ENCODE data around the gene ARHGEF19.

ARHGEF19 gene

DNA sequence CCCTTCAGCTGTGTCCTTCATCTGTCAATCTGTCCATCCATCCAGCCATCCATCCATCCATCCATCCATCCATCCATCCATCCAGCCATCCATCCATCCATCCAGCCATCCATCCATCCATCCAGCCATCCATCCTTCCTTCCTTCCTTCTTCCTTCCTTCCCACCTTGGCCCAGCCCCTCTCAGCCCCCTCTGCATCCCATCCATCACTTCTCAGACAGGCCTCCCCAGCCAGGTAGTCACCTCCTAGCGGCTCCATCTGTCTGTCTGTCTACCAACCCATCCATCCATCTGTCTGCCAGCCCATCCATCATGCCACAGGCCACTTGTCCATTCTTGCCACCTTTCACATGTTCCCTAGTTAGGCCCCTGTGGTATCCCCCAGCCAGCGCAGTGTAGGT is 46.3 kb downstream of the ARHGEF19 start:
- no peak overlapping the region for H4K8ac ChIP-seq (ENCODE audit: low read depth, low read length)
- no peak overlapping the region for H2BK12ac ChIP-seq (ENCODE audit: low read length)
- peaks cover 10 to 18% of the 10 kb centered on the region in 2 experiments for H3K4me1 ChIP-seq (ENCODE audit: control insufficient read depth in 1 of 2, insufficient read depth in 2 of 2, low read length in 2 of 2)
- H2AK5ac ChIP-seq (ENCODE audit: low read length), result no peak overlapping the region
- H2BK5ac ChIP-seq (ENCODE audit: low read depth, low read length, poor library complexity), result no peak overlapping the region
- no peak overlapping the region for H3K4me3 ChIP-seq (ENCODE audit: low read depth, low read length)
- no peak overlapping the region for H3K27ac ChIP-seq (ENCODE audit: low read depth, low read length)
- no peak overlapping the region for H3K4ac ChIP-seq (ENCODE audit: low read depth, low read length)
- no peak overlapping the region for H3K23ac ChIP-seq (ENCODE audit: low read length)
- no peaks in the 10 kb centered on the region for H3K79me2 ChIP-seq (ENCODE audit: control insufficient read depth, insufficient read depth, low read length, poor library complexity)
- no peak overlapping the region for H4K12ac ChIP-seq (ENCODE audit: low read depth, low read length)
- H2BK120ac ChIP-seq (ENCODE audit: insufficient read depth, low read length, poor library complexity), result no peak overlapping the region
- no peak overlapping the region for H4K91ac ChIP-seq (ENCODE audit: low read depth, low read length)
- no peak for DNase-seq
- WGBS (ENCODE audit: extremely low coverage, insufficient coverage, insufficient read length), result no CpG with 5 or more reads among the region's 2 CpGs
- no peak overlapping the region for H2AFZ ChIP-seq (ENCODE audit: insufficient read depth, low read length, poor library complexity)
- H3K14ac ChIP-seq (ENCODE audit: low read length), result no peak overlapping the region
- H3K79me1 ChIP-seq (ENCODE audit: low read length), result peaks cover 4% of the 10 kb centered on the region
- H3K36me3 ChIP-seq (ENCODE audit: control insufficient read depth in 1 of 2, insufficient read depth in 2 of 2, low read length in 2 of 2), result no peaks in the 10 kb centered on the region
- H3K9me3 ChIP-seq (ENCODE audit: insufficient read depth, low read depth, low read length), result no peaks in the 10 kb centered on the region
- no peak overlapping the region for H3K18ac ChIP-seq (ENCODE audit: low read length)
- H3K4me2 ChIP-seq (ENCODE audit: low read length), result no peak overlapping the region
- no peaks in the 10 kb centered on the region for H3K27me3 ChIP-seq (ENCODE audit: insufficient read depth, low read length)
- H3K9ac ChIP-seq (ENCODE audit: low read length), result no peak overlapping the region

DNA sequence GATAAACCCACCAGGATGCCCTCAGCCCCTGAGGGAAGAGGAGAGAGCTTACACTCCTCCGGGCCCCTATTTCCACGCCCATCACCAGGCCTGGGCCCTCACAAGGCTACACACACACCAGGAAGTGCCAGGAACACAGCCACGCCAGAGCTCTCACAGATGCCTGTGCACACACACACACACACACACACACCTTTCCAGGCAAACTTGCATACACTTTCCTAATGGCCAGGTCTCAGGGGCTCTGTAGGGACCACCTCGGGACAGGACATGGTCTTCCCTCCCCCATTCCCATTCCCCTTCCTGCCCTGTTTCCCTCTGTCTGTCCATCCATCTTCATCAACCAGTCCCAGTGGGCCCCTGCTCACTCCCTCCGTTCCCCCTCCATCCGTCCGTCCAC is 46.9 kb downstream of the ARHGEF19 start:
- Histone ChIP-seq H2BK5ac (ENCODE audit: low read depth, low read length, poor library complexity) (no peak overlapping the region), H3K14ac (ENCODE audit: low read length) (no peak overlapping the region), H2AFZ (ENCODE audit: insufficient read depth, low read length, poor library complexity) (no peak overlapping the region), H3K27me3 (ENCODE audit: insufficient read depth, low read length) (no peaks in the 10 kb centered on the region), H3K27ac (ENCODE audit: low read depth, low read length) (no peak overlapping the region), H3K79me2 (ENCODE audit: control insufficient read depth, insufficient read depth, low read length, poor library complexity) (no peaks in the 10 kb centered on the region), H3K9ac (ENCODE audit: low read length) (no peak overlapping the region), H2AK5ac (ENCODE audit: low read length) (peak overlapping the region; percentile 18), H3K23ac (ENCODE audit: low read length) (no peak overlapping the region), H3K4me2 (ENCODE audit: low read length) (no peak overlapping the region), H3K4ac (ENCODE audit: low read depth, low read length) (no peak overlapping the region), H3K4me3 (ENCODE audit: low read depth, low read length) (no peak overlapping the region), H4K91ac (ENCODE audit: low read depth, low read length) (peak overlapping the region; percentile 1), H4K8ac (ENCODE audit: low read depth, low read length) (no peak overlapping the region), H4K12ac (ENCODE audit: low read depth, low read length) (no peak overlapping the region), H2BK12ac (ENCODE audit: low read length) (peak overlapping the region; percentile 51), H3K36me3 (ENCODE audit: control insufficient read depth in 1 of 2, insufficient read depth in 2 of 2, low read length in 2 of 2) (no peaks in the 10 kb centered on the region), H2BK120ac (ENCODE audit: insufficient read depth, low read length, poor library complexity) (no peak overlapping the region), H3K18ac (ENCODE audit: low read length) (no peak overlapping the region), H3K9me3 (ENCODE audit: insufficient read depth, low read depth, low read length) (no peaks in the 10 kb centered on the region), H3K79me1 (ENCODE audit: low read length) (peaks cover 4% of the 10 kb centered on the region), H3K4me1 (ENCODE audit: control insufficient read depth in 1 of 2, insufficient read depth in 2 of 2, low read length in 2 of 2) (peaks cover 10 to 18% of the 10 kb centered on the region in 2 experiments)
- no CpG with 5 or more reads among the region's 7 CpGs for WGBS (ENCODE audit: extremely low coverage, insufficient coverage, insufficient read length)
- no peak for DNase-seq

DNA sequence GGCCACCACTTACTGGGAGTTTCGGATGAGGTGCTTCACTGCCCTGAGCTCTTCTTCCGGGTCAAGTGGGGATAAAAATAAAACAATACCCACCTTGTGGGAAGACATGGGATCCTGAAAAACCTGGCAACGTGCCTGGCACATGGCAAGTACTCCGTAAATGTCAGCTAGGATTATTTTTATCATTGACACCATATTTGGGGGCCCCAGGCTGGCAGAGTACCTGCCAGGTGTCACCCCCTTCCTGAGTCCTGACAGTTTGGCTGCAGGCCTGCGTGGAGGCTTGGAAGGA is 47.4 kb downstream of the ARHGEF19 start:
- H3K4me1 ChIP-seq (ENCODE audit: control insufficient read depth in 1 of 2, insufficient read depth in 2 of 2, low read length in 2 of 2), result peaks cover 10 to 18% of the 10 kb centered on the region in 2 experiments
- H3K79me2 ChIP-seq (ENCODE audit: control insufficient read depth, insufficient read depth, low read length, poor library complexity), result no peaks in the 10 kb centered on the region
- no peak overlapping the region for H3K4me2 ChIP-seq (ENCODE audit: low read length)
- H3K4me3 ChIP-seq (ENCODE audit: low read depth, low read length), result no peak overlapping the region
- no peak overlapping the region for H2BK5ac ChIP-seq (ENCODE audit: low read depth, low read length, poor library complexity)
- no peak overlapping the region for H2AK5ac ChIP-seq (ENCODE audit: low read length)
- H2AFZ ChIP-seq (ENCODE audit: insufficient read depth, low read length, poor library complexity), result no peak overlapping the region
- no CpG with 5 or more reads among the region's 5 CpGs for WGBS (ENCODE audit: extremely low coverage, insufficient coverage, insufficient read length)
- no peaks in the 10 kb centered on the region for H3K36me3 ChIP-seq (ENCODE audit: control insufficient read depth in 1 of 2, insufficient read depth in 2 of 2, low read length in 2 of 2)
- no peak overlapping the region for H4K8ac ChIP-seq (ENCODE audit: low read depth, low read length)
- peak overlapping the region; percentile 1 for H4K91ac ChIP-seq (ENCODE audit: low read depth, low read length)
- no peak overlapping the region for H3K23ac ChIP-seq (ENCODE audit: low read length)
- no peak overlapping the region for H4K12ac ChIP-seq (ENCODE audit: low read depth, low read length)
- peak overlapping the region; percentile 54 for H2BK120ac ChIP-seq (ENCODE audit: insufficient read depth, low read length, poor library complexity)
- no peak overlapping the region for H3K4ac ChIP-seq (ENCODE audit: low read depth, low read length)
- H2BK12ac ChIP-seq (ENCODE audit: low read length), result peak overlapping the region; percentile 79
- H3K27me3 ChIP-seq (ENCODE audit: insufficient read depth, low read length), result no peaks in the 10 kb centered on the region
- H3K9me3 ChIP-seq (ENCODE audit: insufficient read depth, low read depth, low read length), result no peaks in the 10 kb centered on the region
- H3K14ac ChIP-seq (ENCODE audit: low read length), result no peak overlapping the region
- DNase-seq, result no peak
- no peak overlapping the region for H3K27ac ChIP-seq (ENCODE audit: low read depth, low read length)
- peaks cover 4% of the 10 kb centered on the region for H3K79me1 ChIP-seq (ENCODE audit: low read length)
- no peak overlapping the region for H3K9ac ChIP-seq (ENCODE audit: low read length)
- H3K18ac ChIP-seq (ENCODE audit: low read length), result no peak overlapping the region

DNA sequence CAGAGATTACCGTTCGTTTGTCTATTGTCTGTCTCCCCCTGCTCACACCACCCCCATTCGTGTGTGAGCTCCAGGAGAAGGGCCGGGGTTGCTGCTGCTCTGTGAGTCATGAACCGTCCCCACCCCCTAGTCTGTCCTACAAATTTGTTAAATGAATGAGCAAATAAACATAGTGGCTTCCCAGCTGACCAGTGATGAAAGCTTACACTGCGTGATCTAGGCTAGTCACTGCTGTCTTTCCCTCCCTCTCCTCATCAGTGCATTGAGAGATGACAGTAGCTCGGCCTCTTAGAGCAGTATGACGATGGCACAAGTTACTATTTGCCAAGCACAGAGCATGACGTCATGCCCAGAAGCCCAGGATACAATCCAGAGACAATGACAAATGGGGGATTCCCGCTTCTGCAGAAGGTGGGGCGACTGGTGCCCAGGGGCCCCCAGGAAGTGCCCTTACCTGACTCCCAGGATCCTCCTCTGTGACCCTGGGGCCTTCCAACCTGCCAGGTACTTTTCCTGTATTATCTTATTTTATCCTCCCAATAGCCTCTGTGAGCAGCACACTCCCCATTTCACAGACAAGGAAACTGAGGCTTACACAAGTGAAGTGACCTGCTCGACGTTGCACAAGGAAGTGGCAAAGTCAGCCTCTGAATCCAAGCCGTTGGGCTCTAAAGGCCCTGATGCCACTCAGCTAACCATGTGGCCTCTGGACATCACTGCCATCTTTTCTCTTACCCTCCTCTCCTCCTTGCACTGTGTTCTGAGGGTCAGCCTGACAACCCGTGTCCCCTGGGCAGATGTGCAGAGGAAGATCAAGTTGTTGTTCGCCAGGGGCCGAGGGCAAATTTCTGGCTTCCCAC is 48.0 kb downstream of the ARHGEF19 start:
- Histone ChIP-seq H3K4ac (ENCODE audit: low read depth, low read length) (no peak overlapping the region), H3K9me3 (ENCODE audit: insufficient read depth, low read depth, low read length) (no peaks in the 10 kb centered on the region), H3K14ac (ENCODE audit: low read length) (no peak overlapping the region), H4K12ac (ENCODE audit: low read depth, low read length) (no peak overlapping the region), H2AFZ (ENCODE audit: insufficient read depth, low read length, poor library complexity) (peak overlapping the region; percentile 6), H3K27me3 (ENCODE audit: insufficient read depth, low read length) (no peaks in the 10 kb centered on the region), H3K79me1 (ENCODE audit: low read length) (peaks cover 4% of the 10 kb centered on the region), H3K4me2 (ENCODE audit: low read length) (no peak overlapping the region), H2AK5ac (ENCODE audit: low read length) (peak overlapping the region; percentile 93), H2BK12ac (ENCODE audit: low read length) (peak overlapping the region; percentile 79), H4K8ac (ENCODE audit: low read depth, low read length) (no peak overlapping the region), H3K79me2 (ENCODE audit: control insufficient read depth, insufficient read depth, low read length, poor library complexity) (no peaks in the 10 kb centered on the region), H4K91ac (ENCODE audit: low read depth, low read length) (no peak overlapping the region), H2BK120ac (ENCODE audit: insufficient read depth, low read length, poor library complexity) (peak overlapping the region; percentile 54), H3K23ac (ENCODE audit: low read length) (no peak overlapping the region), H3K4me3 (ENCODE audit: low read depth, low read length) (no peak overlapping the region), H3K4me1 (ENCODE audit: control insufficient read depth in 1 of 2, insufficient read depth in 2 of 2, low read length in 2 of 2) (peaks cover 10 to 18% of the 10 kb centered on the region in 2 experiments), H2BK5ac (ENCODE audit: low read depth, low read length, poor library complexity) (peak overlapping the region; percentile 9), H3K18ac (ENCODE audit: low read length) (no peak overlapping the region), H3K9ac (ENCODE audit: low read length) (no peak overlapping the region), H3K27ac (ENCODE audit: low read depth, low read length) (no peak overlapping the region), H3K36me3 (ENCODE audit: control insufficient read depth in 1 of 2, insufficient read depth in 2 of 2, low read length in 2 of 2) (no peaks in the 10 kb centered on the region)
- no peak for DNase-seq
- WGBS (ENCODE audit: extremely low coverage, insufficient coverage, insufficient read length), result no CpG with 5 or more reads among the region's 17 CpGs

Data from trophoblast cell (in vitro differentiated cells and primary cell).